A673 (cell line): ENCODE results near the gene B3GLCT.
"Not testable (repeated sequence)": the region's sequence is repeated elsewhere in the genome, so short reads cannot be mapped to it uniquely, and the experiment has no call there.

Source experiments
- CTCF ChIP-seq: fragments of 300-800, 200-600 bp; sonication (generic); conservative IDR thresholded peaks from 2 replicates; pipeline ENCODE4 v1.5.1; 2017; ENCODE audit warnings: low read depth, mild to moderate bottlenecking, antibody characterized with exemption, low read length, moderate library complexity, mixed read lengths
- EZH2 ChIP-seq: fragments of 200-600 bp; sonication (generic); IDR thresholded peaks from 2 replicates; pipeline ENCODE4 v1.6.1; 2017; ENCODE audit warnings: borderline replicate concordance, low read depth, mild to moderate bottlenecking, mixed read lengths, antibody characterized with exemption, low read length; ENCODE audit not compliant: poor library complexity, severe bottlenecking

DNA sequence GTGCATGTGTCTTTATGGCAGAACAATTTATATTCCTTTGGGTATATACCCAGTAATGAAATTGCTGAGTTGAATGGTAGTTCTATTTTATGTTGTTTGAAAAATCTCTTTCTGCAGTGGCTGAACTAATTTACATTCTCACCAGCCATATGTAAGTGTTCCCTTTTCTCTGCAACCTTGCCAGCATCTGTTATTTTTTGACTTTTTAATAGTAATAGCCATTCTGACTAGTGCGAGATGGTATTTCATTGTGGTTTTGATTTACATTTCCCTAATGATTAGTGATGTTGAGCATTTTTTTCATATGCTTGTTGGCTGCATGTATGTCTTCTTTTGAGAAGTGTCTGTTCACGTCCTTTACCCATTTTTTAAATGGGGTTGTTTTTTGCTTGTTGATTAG lies 17.1 kb downstream of the B3GLCT start:
- TF ChIP-seq CTCF, EZH2: not testable (repeated sequence)
